ENCODE measurements around the gene XPNPEP1.

DNA sequence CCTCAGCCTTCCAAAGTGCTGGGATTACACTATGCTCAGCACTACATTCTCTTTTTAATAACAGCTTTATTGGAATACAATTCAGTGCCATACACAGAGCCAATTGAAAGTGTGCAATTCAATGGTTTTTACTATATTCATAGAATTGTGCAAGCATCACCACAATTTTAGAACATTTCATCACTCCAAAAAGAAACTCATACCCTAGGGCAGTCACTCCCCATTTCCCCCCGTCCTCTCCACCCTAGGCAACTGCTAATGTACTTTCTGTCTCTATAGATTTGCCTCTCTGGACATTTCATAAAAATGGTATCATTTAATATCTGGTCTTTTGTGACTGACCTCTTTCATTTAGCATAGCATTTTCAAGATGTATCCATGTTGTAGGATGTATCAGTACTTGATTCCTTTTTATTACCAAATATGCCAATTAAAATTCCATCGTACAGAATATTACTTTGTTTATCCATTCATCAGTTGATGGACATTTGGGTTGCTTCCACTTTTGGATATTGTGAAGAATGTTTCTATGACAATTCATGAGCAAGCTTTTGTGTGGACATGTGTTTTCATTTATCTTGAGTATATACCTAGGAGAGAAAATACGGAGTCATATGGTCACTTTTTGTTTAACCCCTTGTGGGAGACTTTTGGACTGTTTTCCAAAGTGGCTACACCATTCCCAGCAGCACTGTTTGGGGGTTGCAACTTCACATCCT, 6.3 kb upstream of the XPNPEP1 start:
- TF ChIP-seq CEBPB (IDR thresholded peaks at IDR 0.05) (no peak), NFIC (IDR thresholded peaks at IDR 0.05) (no peak)

All from Ishikawa (cell line).